SK-N-SH (cell line): Measurements from ENCODE around the gene SMAP2. TPM values are rescaled to one million over a fixed set of nuclear protein-coding genes. Genes with fewer than 3 reads are reported as not detected.

Experiments used
- CTCF ChIA-PET: fragments of 300-600, 350-600 bp; formaldehyde crosslinking; extraction: SDS; loops from one replicate; lab custom pipeline; 2021; lab: Yijun Ruan, JAX
- POLR2A ChIA-PET: fragments of 350-600 bp; sonication (Branson Sonifier 250); formaldehyde crosslinking; extraction: SDS; loops from one replicate; lab custom pipeline; 2020; ENCODE audit warnings: antibody characterized with exemption, inconsistent platforms; lab: Yijun Ruan, JAX
- DNase-seq: peaks from one replicate; pipeline ENCODE4 v3.0.0; 2012
- H2AFZ ChIP-seq: fragments of 200-600 bp; sonication (generic); 2 replicates; pipeline ENCODE4 v1.8.1; 2016; ENCODE audit warnings: antibody characterized with exemption, mild to moderate bottlenecking, low read depth
- H3F3A ChIP-seq: fragments of 200-600 bp; sonication (generic); replicated peaks from 2 replicates; pipeline ENCODE3; 2016; ENCODE audit warnings: antibody characterized with exemption, mild to moderate bottlenecking; ENCODE audit not compliant: insufficient read depth
- H3K27ac ChIP-seq, 2 experiments: fragments of 200-500 bp in 1 of 2; fragments of 200-600 bp in 1 of 2; sonication (Bioruptor generic) in 1 of 2; sonication (generic), shearing (Covaris generic) in 1 of 2; 2 replicates each; pipeline versions ENCODE4 v1.5.1 to v1.6.1; 2014 to 2016; ENCODE audit warnings: low read depth in 2 of 2, inconsistent platforms in 1 of 2, low read length in 1 of 2, mild to moderate bottlenecking in 1 of 2, mixed read lengths in 1 of 2
- H3K27me3 ChIP-seq: fragments of 200-600 bp; sonication (generic), shearing (Covaris generic); 2 replicates; pipeline ENCODE4 v1.6.1; 2016; ENCODE audit warnings: mixed run types; ENCODE audit not compliant: insufficient read depth
- H3K36me3 ChIP-seq, 2 experiments: fragments of 200-500 bp in 1 of 2; fragments of 200-600 bp in 1 of 2; sonication (Bioruptor generic) in 1 of 2; sonication (generic) in 1 of 2; replicated peaks in 1 of 2; 2 replicates each; pipeline versions ENCODE3 to v1.5.1; 2014 to 2016; ENCODE audit warnings: low read length in 1 of 2, mild to moderate bottlenecking in 1 of 2; ENCODE audit not compliant: insufficient read depth in 2 of 2, control insufficient read depth in 1 of 2
- H3K4me1 ChIP-seq, 2 experiments: fragments of 200-500 bp in 1 of 2; fragments of 200-600 bp in 1 of 2; sonication (Bioruptor generic) in 1 of 2; sonication (generic), shearing (Covaris generic) in 1 of 2; 2 replicates each; pipeline versions ENCODE4 v1.5.1 to v1.6.1; 2014 to 2016; ENCODE audit warnings: low read depth in 1 of 2, low read length in 1 of 2, mixed run types in 1 of 2; ENCODE audit not compliant: insufficient read depth in 2 of 2, control insufficient read depth in 1 of 2
- H3K4me2 ChIP-seq: fragments of 200-600 bp; sonication (generic), shearing (Covaris generic); 2 replicates; pipeline ENCODE4 v1.6.1; 2017; ENCODE audit warnings: mixed run types
- H3K4me3 ChIP-seq, 2 experiments: fragments of 200-500 bp in 1 of 2; fragments of 200-600 bp in 1 of 2; sonication (Bioruptor generic) in 1 of 2; sonication (generic), shearing (Covaris generic) in 1 of 2; 2 replicates each; pipeline versions ENCODE4 v1.5.1 to v1.8.1; 2014 to 2016; ENCODE audit warnings: low read depth in 2 of 2, inconsistent platforms in 1 of 2, low read length in 1 of 2, mild to moderate bottlenecking in 1 of 2, mixed read lengths in 1 of 2, moderate library complexity in 1 of 2
- H3K79me2 ChIP-seq: fragments of 200-600 bp; sonication (generic); 2 replicates; pipeline ENCODE4 v1.8.1; 2017; ENCODE audit warnings: mild to moderate bottlenecking; ENCODE audit not compliant: insufficient read depth
- H3K9ac ChIP-seq: fragments of 200-600 bp; sonication (generic); 2 replicates; pipeline ENCODE4 v1.6.1; 2017; ENCODE audit warnings: mixed run types
- H3K9me2 ChIP-seq: fragments of 200-600 bp; sonication (generic); 2 replicates; pipeline ENCODE4 v1.6.1; 2017; ENCODE audit warnings: mixed run types
- H3K9me3 ChIP-seq: fragments of 200-600 bp; sonication (generic); 2 replicates; pipeline ENCODE4 v1.6.1; 2017; ENCODE audit warnings: mixed run types, mild to moderate bottlenecking, moderate library complexity
- H4K20me1 ChIP-seq: fragments of 200-600 bp; sonication (generic); 2 replicates; pipeline ENCODE4 v1.6.1; 2017; ENCODE audit warnings: mild to moderate bottlenecking, mixed run types; ENCODE audit not compliant: insufficient read depth
- CTCF ChIP-seq: fragments of 200-600 bp; sonication (generic); IDR thresholded peaks from 2 replicates; pipeline ENCODE4 v1.6.1; 2017; ENCODE audit warnings: antibody characterized with exemption, mild to moderate bottlenecking, moderate library complexity
- ELF1 ChIP-seq: IDR thresholded peaks from 2 replicates; pipeline ENCODE4 v1.4.0; 2012
- EP300 ChIP-seq, 2 experiments: IDR thresholded peaks; 2 replicates each; pipeline versions ENCODE4 v1.4.0 to v1.6.1; 2012; ENCODE audit warnings: borderline replicate concordance in 1 of 2, low read depth in 1 of 2, low read length in 1 of 2
- FOXJ3 ChIP-seq: sonication (generic); formaldehyde crosslinking; IDR thresholded peaks from 2 replicates; pipeline ENCODE4 v1.5.1; 2020; ENCODE audit warnings: mild to moderate bottlenecking, missing genetic modification reagents
- GABPA ChIP-seq: IDR thresholded peaks from 2 replicates; pipeline ENCODE4 v1.4.0; 2012; ENCODE audit warnings: low read depth, mild to moderate bottlenecking
- IRF3 ChIP-seq: fragments of 150-350 bp; IDR thresholded peaks from 2 replicates; pipeline ENCODE4 v1.6.1; 2016; ENCODE audit warnings: mild to moderate bottlenecking, low read depth, low read length
- NRF1 ChIP-seq: IDR thresholded peaks from 2 replicates; pipeline ENCODE4 v1.6.1; 2012; ENCODE audit warnings: low read depth, mild to moderate bottlenecking, low read length
- RAD21 ChIP-seq: IDR thresholded peaks from 2 replicates; pipeline ENCODE4 v1.6.1; 2012; ENCODE audit warnings: mild to moderate bottlenecking, low read length
- RFX5 ChIP-seq: IDR thresholded peaks from 2 replicates; pipeline ENCODE4 v1.6.1; 2012; ENCODE audit warnings: mild to moderate bottlenecking, improper control_type of control experiment, low read length
- RXRA ChIP-seq: IDR thresholded peaks from 2 replicates; pipeline ENCODE4 v1.4.0; 2012; ENCODE audit warnings: low read depth, mild to moderate bottlenecking, borderline replicate concordance
- SMC3 ChIP-seq: IDR thresholded peaks from 2 replicates; pipeline ENCODE4 v1.6.1; 2012; ENCODE audit warnings: low read depth, low read length, improper control_type of control experiment
- USF1 ChIP-seq: IDR thresholded peaks from 2 replicates; pipeline ENCODE4 v1.4.0; 2012; ENCODE audit warnings: low read depth, borderline replicate concordance
- USF2 ChIP-seq: fragments of 150-350 bp; IDR thresholded peaks from 2 replicates; pipeline ENCODE4 v1.6.1; 2017; ENCODE audit warnings: antibody characterized with exemption, low read length, low read depth, borderline replicate concordance
- WGBS: methylation state at CpG from one replicate; pipeline ENCODE4 v1.1.6; 2017; ENCODE audit warnings: low lambda C conversion rate; 5-methylcytosine and 5-hydroxymethylcytosine counted together
- polyA plus RNA-seq, 3 experiments: library from polyadenylated mRNA; depleted of rRNA; stranded (reverse); fragments of >200 nt; gene quantifications; 2 replicates each; pipeline ENCODE4 v1.2.3, GENCODE V29; 2012

SMAP2 gene
- polyA plus RNA-seq, 1 of the 3 experiments (the other 2 are of a cell fraction) = 11.2 TPM

GRCh38 chr1:40399984-40400704, 26.6 kb downstream of the SMAP2 start:
- ChIA-PET POLR2A (no interaction called here), CTCF (interaction anchor here (1.1 to 5.2 kb wide), 4 partner anchors 37 to 256 kb away, joined by 3 to 25 read pairs (median 9); no protein-coding TSS in a partner anchor)
- no peaks in the 10 kb centered on the region; a peak in 2 of 4 replicates for H3K4me1 ChIP-seq
- H3K9me2 ChIP-seq = no peaks in the 10 kb centered on the region
- H3K27me3 ChIP-seq = no peaks in the 10 kb centered on the region
- H3K4me2 ChIP-seq = no peak overlapping the region
- no peak overlapping the region for H3K9ac ChIP-seq
- no peaks in the 10 kb centered on the region for H3K36me3 ChIP-seq
- H3K4me3 ChIP-seq = no peak overlapping the region
- no peaks in the 10 kb centered on the region for H3K9me3 ChIP-seq
- no peaks in the 10 kb centered on the region for H3F3A ChIP-seq
- no peak overlapping the region for H2AFZ ChIP-seq
- WGBS = 93% methylated on average over 4 of the region's 4 CpGs
- no peak for DNase-seq
- H3K27ac ChIP-seq = no peak overlapping the region
- TF ChIP-seq NRF1 = no peak
- no peak for TF ChIP-seq GABPA
- TF ChIP-seq RXRA = no peak
- TF ChIP-seq RFX5 = no peak
- no peak for TF ChIP-seq ELF1
- TF ChIP-seq EP300 (IDR thresholded peaks at IDR 0.05; ENCODE audit: borderline replicate concordance in 1 of 2, low read depth in 1 of 2, low read length in 1 of 2) = no peak
- no peak for TF ChIP-seq IRF3
- TF ChIP-seq CTCF = no peak
- TF ChIP-seq SMC3 = no peak
- no peak for TF ChIP-seq USF2
- TF ChIP-seq FOXJ3 (CRISPR knock-in tag) = no peak
- TF ChIP-seq USF1 = no peak
- TF ChIP-seq RAD21 = no peak
- H4K20me1 ChIP-seq = no peaks in the 10 kb centered on the region
- peaks cover 35% of the 10 kb centered on the region for H3K79me2 ChIP-seq
